K562 (cell line): ENCODE data around the gene KDM2B. TPM values are rescaled to one million over a fixed set of nuclear protein-coding genes. Genes with fewer than 3 reads are reported as not detected.

Source experiments
- ATAC-seq: fragments of 200-7000 bp; cut with Tn5 transposase; 3 replicates; pipeline ENCODE4 v1.9.1; 2020; ENCODE audit warnings: moderate library complexity
- BruUV-seq: library from RNA; stranded (reverse); fragments of 400-500 nt; replicated peaks from 2 replicates; lab custom pipeline; 2021; lab: Mats Ljungman, UMichigan
- CTCF ChIA-PET: fragments of 300-600 bp; formaldehyde crosslinking; extraction: SDS; loops from one replicate; lab custom pipeline; 2021; ENCODE audit warnings: low intra/inter-chr PET ratio; lab: Yijun Ruan, JAX
- POLR2A ChIA-PET: fragments of 300-600, 350-650 bp; sonication (Branson Sonifier 250); formaldehyde crosslinking; extraction: SDS; loops from one replicate; lab custom pipeline; 2021; ENCODE audit warnings: antibody characterized with exemption, inconsistent platforms; lab: Yijun Ruan, JAX
- DNase-seq, 4 experiments: peaks; one replicate each; pipeline versions ENCODE4 v3.0.0 to v3.0.0-alpha.2; 2011 to 2018; ENCODE audit warnings: low spot score in 3 of 4, mixed read lengths in 3 of 4; ENCODE audit errors: extremely low read depth in 1 of 4
- FAIRE-seq: peaks from 2 replicates; lab custom pipeline; 2011; peaks lifted over from hg19 to GRCh38; lab: Jason Lieb, UNC
- H2AFZ ChIP-seq: 2 replicates; pipeline ENCODE4 v1.6.0; 2011; ENCODE audit warnings: low read depth, low read length, control low read depth, inconsistent platforms
- H3K27ac ChIP-seq: fragments of 200-600 bp; 3 replicates; pipeline ENCODE4 v1.8.0; 2011; ENCODE audit warnings: low read depth, mild to moderate bottlenecking, control low read depth, inconsistent platforms, low read length, moderate library complexity, mixed read lengths; ENCODE audit errors: extremely low read depth
- H3K27me3 ChIP-seq, 2 experiments: fragments of 300-600 bp in 1 of 2; 2 replicates in 1 of 2; 3 replicates in 1 of 2; pipeline versions ENCODE4 v1.6.0 to v1.8.0; 2011; ENCODE audit warnings: inconsistent platforms in 2 of 2, low read length in 2 of 2, mild to moderate bottlenecking in 1 of 2, mixed read lengths in 1 of 2, moderate library complexity in 1 of 2; ENCODE audit not compliant: control insufficient read depth in 2 of 2, insufficient read depth in 2 of 2
- H3K36me3 ChIP-seq: fragments of 300-600 bp; 3 replicates; pipeline ENCODE4 v1.8.0; 2011; ENCODE audit warnings: mild to moderate bottlenecking, low read length, inconsistent platforms; ENCODE audit not compliant: control insufficient read depth, insufficient read depth
- H3K4me1 ChIP-seq, 2 experiments: fragments of 200-600 bp in 1 of 2; replicated peaks in 1 of 2; 2 replicates in 1 of 2; 3 replicates in 1 of 2; pipeline versions ENCODE4 v1.5.1 to v1.8.0; 2011; ENCODE audit warnings: inconsistent platforms in 2 of 2, low read length in 2 of 2, mild to moderate bottlenecking in 1 of 2, mixed read lengths in 1 of 2, moderate library complexity in 1 of 2; ENCODE audit not compliant: control insufficient read depth in 2 of 2, insufficient read depth in 2 of 2
- H3K4me2 ChIP-seq: 2 replicates; pipeline ENCODE4 v1.6.1; 2011; ENCODE audit warnings: low read length, control low read depth, inconsistent platforms, mixed read lengths; ENCODE audit not compliant: insufficient read depth
- H3K4me3 ChIP-seq: fragments of 200-600 bp; sonication (generic), shearing (Covaris generic); 2 replicates; pipeline ENCODE4 v1.5.1; 2016; ENCODE audit warnings: control low read depth, inconsistent platforms
- H3K79me2 ChIP-seq: fragments of 200-600 bp; 3 replicates; pipeline ENCODE4 v1.8.0; 2011; ENCODE audit warnings: low read length, inconsistent platforms; ENCODE audit not compliant: control insufficient read depth, insufficient read depth
- H3K9ac ChIP-seq, 2 experiments: 2 replicates each; pipeline versions ENCODE4 v1.6.0 to v1.6.1; 2011; ENCODE audit warnings: low read depth in 2 of 2, low read length in 2 of 2, control low read depth in 1 of 2, inconsistent platforms in 1 of 2, mild to moderate bottlenecking in 1 of 2, mixed read lengths in 1 of 2; ENCODE audit not compliant: insufficient read depth in 1 of 2
- H3K9me1 ChIP-seq: one replicate; pipeline ENCODE4 v1.6.0; 2011; ENCODE audit warnings: inconsistent platforms, mild to moderate bottlenecking, low read length, moderate library complexity; ENCODE audit not compliant: control insufficient read depth, insufficient read depth
- H3K9me3 ChIP-seq: replicated peaks from 2 replicates; pipeline ENCODE4 v1.5.1; 2011; ENCODE audit warnings: low read depth, low read length, inconsistent platforms; ENCODE audit not compliant: control insufficient read depth, insufficient read depth
- H4K20me1 ChIP-seq: replicated peaks from 2 replicates; pipeline ENCODE4 v1.6.1; 2011; ENCODE audit warnings: low read length, inconsistent platforms, mixed read lengths; ENCODE audit not compliant: control insufficient read depth, insufficient read depth
- CCAR2 ChIP-seq: fragments of 200-400 bp; formaldehyde crosslinking; IDR thresholded peaks from 2 replicates; pipeline ENCODE4 v1.6.1; 2017; ENCODE audit warnings: mild to moderate bottlenecking, low read depth, low read length
- HNRNPLL ChIP-seq: fragments of 200-400 bp; formaldehyde crosslinking; IDR thresholded peaks from 2 replicates; pipeline ENCODE4 v1.6.1; 2017; ENCODE audit warnings: low read length, low read depth, mild to moderate bottlenecking; ENCODE audit not compliant: poor library complexity, severe bottlenecking
- MEF2D ChIP-seq: conservative IDR thresholded peaks from 2 replicates; pipeline ENCODE4 v1.6.1; 2016; ENCODE audit warnings: low read depth, missing genetic modification characterization, missing compliant biosample characterization
- MIER1 ChIP-seq: fragments of 450-650 bp; IDR thresholded peaks from 2 replicates; pipeline ENCODE4 v1.6.1; 2016; ENCODE audit warnings: antibody characterized with exemption, mild to moderate bottlenecking, low read depth
- NCOA1 ChIP-seq: fragments of 450-650 bp; IDR thresholded peaks from 2 replicates; pipeline ENCODE4 v1.6.1; 2016; ENCODE audit warnings: low read depth
- PHF8 ChIP-seq: fragments of 200-600 bp; sonication (generic); IDR thresholded peaks from 2 replicates; pipeline ENCODE4 v1.6.1; 2012; ENCODE audit warnings: mixed run types, mild to moderate bottlenecking, inconsistent platforms, low read length, moderate library complexity, borderline replicate concordance
- POLR2AphosphoS2 ChIP-seq: IDR thresholded peaks from 2 replicates; pipeline ENCODE4 v1.6.1; 2012; ENCODE audit warnings: low read length, improper control_type of control experiment
- PRMT5 ChIP-seq: sonication (generic); formaldehyde crosslinking; IDR thresholded peaks from 2 replicates; pipeline ENCODE4 v1.5.0; 2020; ENCODE audit warnings: missing genetic modification reagents
- RBM34 ChIP-seq: fragments of 200-400 bp; formaldehyde crosslinking; IDR thresholded peaks from 2 replicates; pipeline ENCODE4 v1.6.1; 2018; ENCODE audit warnings: low read length, borderline replicate concordance; ENCODE audit not compliant: insufficient read depth
- RHOXF2B ChIP-seq: fragments of 250-450 bp; sonication (Bioruptor Pico); conservative IDR thresholded peaks from 2 replicates; pipeline ENCODE4 v1.5.1; 2021
- STAG1 ChIP-seq: sonication (generic); formaldehyde crosslinking; IDR thresholded peaks from 2 replicates; pipeline ENCODE4 v1.5.0; 2020; ENCODE audit warnings: missing genetic modification reagents, borderline replicate concordance
- ZBTB26 ChIP-seq: fragments of 450-650 bp; formaldehyde crosslinking; IDR thresholded peaks from 2 replicates; pipeline ENCODE4 v1.4.0; 2022; ENCODE audit warnings: missing genetic modification characterization
- ZNF197 ChIP-seq: fragments of 200-800 bp; sonication (Bioruptor generic); IDR thresholded peaks from 2 replicates; pipeline ENCODE4 v1.6.1; 2016; ENCODE audit warnings: low read depth, missing genetic modification characterization, missing compliant biosample characterization
- ZNF41 ChIP-seq: fragments of 250-450 bp; sonication (Bioruptor Pico); conservative IDR thresholded peaks from 2 replicates; pipeline ENCODE4 v1.4.0; 2020; ENCODE audit warnings: mild to moderate bottlenecking
- WGBS: fragments of 100-300 bp; shearing (Covaris generic); methylation state at CpG from one replicate; pipeline ENCODE4 v1.1.6; 2016; ENCODE audit warnings: low coverage, mixed read lengths; ENCODE audit not compliant: insufficient coverage; ENCODE audit errors: missing lambda C conversion rate; 5-methylcytosine and 5-hydroxymethylcytosine counted together
- in situ Hi-C: fragments of 300-500 bp; cut with MboI; formaldehyde crosslinking; loops from 4 replicates; pipeline ENCODE4 v1.15.0; 2018; ENCODE audit warnings: inconsistent platforms, mixed read lengths
- intact Hi-C: fragments of 100-400 bp; cut with micrococcal nuclease; formaldehyde crosslinking; loops from 2 replicates; pipeline ENCODE4 v1.14.2; 2022
- polyA plus RNA-seq, 8 experiments: library from polyadenylated mRNA; depleted of rRNA in 4 of 8; stranded (reverse) in 5 of 8; unstranded in 3 of 8; fragments of >200 nt; fragmentation: Nextera tagmentation in 2 of 8; fragmentation: Illumina TruSeq in 1 of 8; extraction: Ambion mirVana in 2 of 8; extraction: Trizol in 1 of 8; gene quantifications; 2 replicates each; pipeline versions ENCODE4 v1.2.1 to v1.2.3, GENCODE V29; 2011 to 2014; ENCODE audit warnings: inconsistent platforms in 1 of 8, missing spikeins in 1 of 8
- total RNA-seq, 7 experiments: library from RNA; depleted of rRNA in 6 of 7; stranded (reverse); fragments of >200 nt in 6 of 7; fragmentation: Illumina TruSeq in 2 of 7; extraction: Trizol in 2 of 7; gene quantifications; 2 replicates each; pipeline versions ENCODE4 v1.2.1 to v1.2.3, GENCODE V29; 2011 to 2021; ENCODE audit warnings: low replicate concordance in 1 of 7

The KDM2B gene
- total and polyA plus RNA-seq, 9 of the 15 experiments (the other 6 are each of a cell fraction or from before 2014, with no cell fraction given) = 7.4 to 50.5 (median 22.5) TPM

DNA sequence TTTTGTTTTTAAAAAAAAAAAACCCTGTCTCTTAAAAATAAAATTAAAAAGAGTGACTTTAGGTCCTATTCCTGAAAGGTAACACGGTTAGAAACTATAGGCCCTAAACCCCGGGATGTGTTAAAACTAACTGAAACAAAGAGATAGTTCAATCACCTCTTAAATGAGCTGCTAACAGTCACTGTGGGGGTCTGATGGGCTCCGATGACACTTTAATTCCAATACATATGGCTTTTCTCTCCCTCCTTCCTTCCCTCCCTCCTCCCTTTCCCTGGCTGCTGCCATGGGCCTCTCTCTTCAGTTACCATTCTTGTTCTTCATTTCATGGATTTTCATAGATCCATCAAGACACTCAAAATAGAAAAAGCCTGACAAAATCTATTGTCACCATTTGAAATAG, 104.3 kb downstream of the KDM2B start:
- intact Hi-C loops (no loop called here), in situ Hi-C loops (no loop called here)
- 56% methylated on average over 3 of the region's 3 CpGs for WGBS
- FAIRE-seq = no peak
- Histone ChIP-seq H3K4me1 (peaks cover 0 to 9% of the 10 kb centered on the region in 2 experiments; a peak in 2 of 5 replicates), H3K36me3 (no peaks in the 10 kb centered on the region), H3K27ac (no peak overlapping the region), H2AFZ (no peak overlapping the region), H3K79me2 (no peaks in the 10 kb centered on the region), H3K4me2 (no peak overlapping the region), H3K9me1 (no peaks in the 10 kb centered on the region), H3K9ac (no peak overlapping the region), H4K20me1 (no peaks in the 10 kb centered on the region), H3K27me3 (no peaks in the 10 kb centered on the region), H3K4me3 (no peak overlapping the region), H3K9me3 (no peaks in the 10 kb centered on the region)
- DNase-seq = no peak
- no TSS peak for BruUV-seq
- ATAC-seq = no peak
- CTCF ChIA-PET = no interaction called here
- POLR2A ChIA-PET = interaction anchor here (1.2 kb wide), 1 partner anchor 8 kb away, joined by 3 read pairs; no protein-coding TSS in a partner anchor
- TF ChIP-seq POLR2AphosphoS2 (no peak), RHOXF2B (no peak), RBM34 (no peak), ZBTB26 (CRISPR knock-in tag) (no peak), PRMT5 (CRISPR knock-in tag) (no peak), STAG1 (no peak), MEF2D (tag) (no peak), NCOA1 (no peak), CCAR2 (no peak), ZNF197 (CRISPR knock-in tag) (no peak), MIER1 (no peak), PHF8 (no peak), HNRNPLL (no peak), ZNF41 (CRISPR knock-in tag) (no peak)
